Liver (tissue), 9 donors: Measurements from ENCODE around the gene CHRNE. TPM values are rescaled to one million over a fixed set of nuclear protein-coding genes. Genes with fewer than 3 reads are reported as not detected.

Experiments used
- DNase-seq: peaks from one replicate; pipeline ENCODE4 v3.0.0-alpha.2; 2017; ENCODE audit warnings: low spot score
- H3K27ac ChIP-seq, 2 donors: one replicate each; pipeline ENCODE4 v1.7.0; 2013; ENCODE audit warnings: inconsistent platforms in 2 of 2, low read length in 2 of 2, control low read depth in 1 of 2, low read depth in 1 of 2, mild to moderate bottlenecking in 1 of 2
- H3K27me3 ChIP-seq, 4 donors: one replicate each; pipeline versions ENCODE4 v1.6.1 to v1.7.0; 2013; ENCODE audit warnings: low read length in 3 of 4, inconsistent platforms in 1 of 4, mild to moderate bottlenecking in 1 of 4, moderate library complexity in 1 of 4; ENCODE audit not compliant: control insufficient read depth in 4 of 4, insufficient read depth in 4 of 4
- H3K36me3 ChIP-seq, 4 donors: one replicate each; pipeline versions ENCODE4 v1.6.1 to v1.7.0; 2013; ENCODE audit warnings: low read length in 3 of 4, mild to moderate bottlenecking in 3 of 4, low read depth in 1 of 4, moderate library complexity in 1 of 4; ENCODE audit not compliant: control insufficient read depth in 4 of 4, insufficient read depth in 3 of 4
- H3K4me1 ChIP-seq, 4 donors: one replicate each; pipeline versions ENCODE4 v1.6.1 to v1.7.0; 2013; ENCODE audit warnings: low read length in 3 of 4, mild to moderate bottlenecking in 3 of 4, moderate library complexity in 1 of 4; ENCODE audit not compliant: control insufficient read depth in 4 of 4, insufficient read depth in 4 of 4
- H3K4me3 ChIP-seq, 3 donors: one replicate each; pipeline versions ENCODE4 v1.6.1 to v1.7.0; 2013; ENCODE audit warnings: low read length in 3 of 3, control low read depth in 1 of 3, low read depth in 1 of 3, mild to moderate bottlenecking in 1 of 3
- H3K9ac ChIP-seq, 2 donors: one replicate each; pipeline ENCODE4 v1.7.0; 2013; ENCODE audit warnings: low read length in 2 of 2, mild to moderate bottlenecking in 2 of 2, moderate library complexity in 2 of 2, control low read depth in 1 of 2, low read depth in 1 of 2
- H3K9me3 ChIP-seq, 4 donors: one replicate each; pipeline versions ENCODE4 v1.6.1 to v1.7.0; 2013; ENCODE audit warnings: low read length in 3 of 4; ENCODE audit not compliant: control insufficient read depth in 4 of 4
- ATF3 ChIP-seq: IDR thresholded peaks from 2 replicates; pipeline ENCODE4 v1.6.1; 2016; ENCODE audit warnings: antibody characterized with exemption
- CTCF ChIP-seq: fragments of 150-350 bp; IDR thresholded peaks from 2 replicates; pipeline ENCODE4 v1.5.1; 2017; ENCODE audit warnings: improper control_type of control experiment, low read depth, low read length; ENCODE audit not compliant: missing input control
- EGR1 ChIP-seq, 2 donors: IDR thresholded peaks; 2 replicates each; pipeline ENCODE4 v1.6.1; 2016 to 2018; ENCODE audit warnings: antibody characterized with exemption in 2 of 2, low read depth in 2 of 2
- FOXA1 ChIP-seq: IDR thresholded peaks from 2 replicates; pipeline ENCODE4 v1.6.1; 2016; ENCODE audit warnings: antibody characterized with exemption
- FOXA2 ChIP-seq: IDR thresholded peaks from 2 replicates; pipeline ENCODE4 v1.6.1; 2016; ENCODE audit warnings: antibody characterized with exemption
- GABPA ChIP-seq, 2 donors: IDR thresholded peaks in 1 of 2; conservative IDR thresholded peaks in 1 of 2; 2 replicates each; pipeline ENCODE4 v1.6.1; 2016; ENCODE audit warnings: antibody characterized with exemption in 2 of 2, mild to moderate bottlenecking in 1 of 2, moderate library complexity in 1 of 2
- HNF4A ChIP-seq, 2 donors: conservative IDR thresholded peaks; 2 replicates each; pipeline ENCODE4 v1.6.1; 2016; ENCODE audit warnings: antibody characterized with exemption in 2 of 2, mild to moderate bottlenecking in 2 of 2
- HNF4G ChIP-seq: IDR thresholded peaks from 2 replicates; pipeline ENCODE4 v1.6.1; 2016; ENCODE audit warnings: antibody characterized with exemption
- JUND ChIP-seq, 2 donors: IDR thresholded peaks; 2 replicates each; pipeline ENCODE4 v1.6.1; 2016; ENCODE audit warnings: antibody characterized with exemption in 2 of 2
- NR2F2 ChIP-seq: IDR thresholded peaks from 2 replicates; pipeline ENCODE4 v1.6.1; 2016; ENCODE audit warnings: antibody characterized with exemption
- RAD21 ChIP-seq, 2 donors: IDR thresholded peaks; 2 replicates each; pipeline ENCODE4 v1.6.1; 2016; ENCODE audit warnings: antibody characterized with exemption in 2 of 2, mild to moderate bottlenecking in 2 of 2
- REST ChIP-seq: IDR thresholded peaks from 2 replicates; pipeline ENCODE4 v1.6.1; 2016; ENCODE audit warnings: antibody characterized with exemption, mild to moderate bottlenecking
- RXRA ChIP-seq, 2 donors: IDR thresholded peaks; 2 replicates each; pipeline ENCODE4 v1.6.1; 2017 to 2018; ENCODE audit warnings: antibody characterized with exemption in 2 of 2, mild to moderate bottlenecking in 1 of 2
- SP1 ChIP-seq: IDR thresholded peaks from 2 replicates; pipeline ENCODE4 v1.6.1; 2018; ENCODE audit warnings: antibody characterized with exemption, mild to moderate bottlenecking
- TAF1 ChIP-seq: conservative IDR thresholded peaks from 2 replicates; pipeline ENCODE4 v1.6.1; 2016; ENCODE audit warnings: antibody characterized with exemption, mild to moderate bottlenecking
- ZBTB33 ChIP-seq: IDR thresholded peaks from 2 replicates; pipeline ENCODE4 v1.6.1; 2016; ENCODE audit warnings: antibody characterized with exemption
- WGBS: extraction: QIAGEN DNeasy Blood & Tissue Kit; methylation state at CpG from one replicate; pipeline ENCODE4 v1.1.7; 2013; 5-methylcytosine and 5-hydroxymethylcytosine counted together
- polyA plus RNA-seq, 2 donors: library from polyadenylated mRNA; stranded (reverse) in 1 of 2; unstranded in 1 of 2; fragments of 200-250 nt in 1 of 2; fragments of >200 nt in 1 of 2; fragmentation: Nextera tagmentation in 1 of 2; extraction: Ambion mirVana in 1 of 2; gene quantifications; one replicate each; pipeline versions ENCODE4 v1.2.1 to v1.2.3, GENCODE V29; 2013 to 2015
- total RNA-seq, 2 donors: library from RNA; depleted of rRNA; stranded (reverse); fragments of >200 nt; gene quantifications; one replicate each; pipeline ENCODE4 v1.2.3, GENCODE V29; 2014
- donor health status: healthy.
- donor health status: healthy.
- donor health status: healthy.
- donor health status: healthy.
- donor health status: healthy.

The CHRNE gene
- total and polyA plus RNA-seq, 4 donors = 0.19 to 3.1 (median 0.65) TPM

DNA sequence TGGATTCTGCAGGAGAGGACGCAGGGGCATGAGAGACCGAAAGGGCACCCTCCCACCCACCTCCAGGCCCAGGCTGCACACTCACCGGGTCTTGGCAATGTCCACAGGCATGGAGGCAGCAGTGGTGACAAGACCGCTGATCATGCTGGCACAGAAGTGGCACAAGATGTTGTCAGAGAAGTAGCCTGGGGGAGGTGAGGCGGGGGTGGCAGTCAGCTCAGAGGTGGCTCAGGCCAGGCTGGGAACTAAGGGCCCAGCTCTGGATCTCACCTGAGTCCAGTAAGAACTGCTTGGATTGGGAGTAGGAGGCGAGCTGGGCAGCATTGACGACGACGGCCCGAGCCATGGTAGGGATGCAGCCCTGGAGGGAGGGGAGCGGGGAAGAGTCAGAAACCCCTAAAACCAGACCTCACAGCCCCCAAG lies 35.2 kb upstream of the CHRNE start:
- no peaks in the 10 kb centered on the region for H3K9me3 ChIP-seq
- H3K27ac ChIP-seq = no peak overlapping the region
- 95% methylated on average over 11 of the region's 11 CpGs for WGBS
- peaks cover 1 to 16% (median 11%) of the 10 kb centered on the region in 4 donors for H3K36me3 ChIP-seq
- peaks cover 8 to 47% (median 33%) of the 10 kb centered on the region in 4 donors for H3K4me1 ChIP-seq
- no peaks in the 10 kb centered on the region for H3K27me3 ChIP-seq
- H3K9ac ChIP-seq = peak overlapping the region in 1 of 2 donors; percentile 69
- DNase-seq = no peak
- TF ChIP-seq HNF4A (conservative IDR thresholded peaks at IDR 0.05) (no peak), ZBTB33 (no peak), RXRA (IDR thresholded peaks at IDR 0.05) (no peak), GABPA (IDR thresholded peaks at IDR 0.05 in 1 of 2, conservative IDR thresholded peaks at IDR 0.05 in 1 of 2) (no peak), NR2F2 (no peak), TAF1 (no peak), CTCF (no peak), FOXA1 (no peak), HNF4G (no peak), ATF3 (no peak), RAD21 (IDR thresholded peaks at IDR 0.05) (no peak), SP1 (no peak), REST (no peak), FOXA2 (no peak), JUND (IDR thresholded peaks at IDR 0.05) (no peak)
- H3K4me3 ChIP-seq = no peak overlapping the region

- no peak overlapping the region for H3K4me3 ChIP-seq
- H3K27me3 ChIP-seq = no peaks in the 10 kb centered on the region
- WGBS = 95% methylated on average over 16 of the region's 16 CpGs
- DNase-seq = no peak
- H3K9ac ChIP-seq = no peak overlapping the region
- no peaks in the 10 kb centered on the region for H3K9me3 ChIP-seq
- peaks cover 1 to 15% (median 8%) of the 10 kb centered on the region in 4 donors for H3K36me3 ChIP-seq
- H3K4me1 ChIP-seq = peaks cover 8 to 43% (median 30%) of the 10 kb centered on the region in 4 donors
- no peak overlapping the region for H3K27ac ChIP-seq
- TF ChIP-seq RAD21 (IDR thresholded peaks at IDR 0.05) = no peak
- no peak for TF ChIP-seq REST
- no peak for TF ChIP-seq JUND (IDR thresholded peaks at IDR 0.05)
- TF ChIP-seq NR2F2 = no peak
- no peak for TF ChIP-seq TAF1
- no peak for TF ChIP-seq SP1
- no peak for TF ChIP-seq RXRA (IDR thresholded peaks at IDR 0.05)
- no peak for TF ChIP-seq ZBTB33
- no peak for TF ChIP-seq ATF3
- no peak for TF ChIP-seq EGR1 (IDR thresholded peaks at IDR 0.05; ENCODE audit: low read depth in 2 of 2)
- no peak for TF ChIP-seq GABPA (IDR thresholded peaks at IDR 0.05 in 1 of 2, conservative IDR thresholded peaks at IDR 0.05 in 1 of 2)
These were observed 34.7 kb upstream of the CHRNE start for GRCh38 chr17:4937553-4937952.
